Panc1 (cell line): ENCODE data around the gene BMAL1.

Experiments
- POLR2AphosphoS5 ChIP-seq: IDR thresholded peaks from 2 replicates; pipeline ENCODE4 v1.6.1; 2012; ENCODE audit warnings: mild to moderate bottlenecking, low read depth, low read length, moderate library complexity
- SIN3A ChIP-seq: IDR thresholded peaks from 2 replicates; pipeline ENCODE4 v1.6.1; 2012; ENCODE audit warnings: low read depth, mild to moderate bottlenecking, low read length, moderate library complexity, borderline replicate concordance; ENCODE audit not compliant: insufficient read depth
- TF ChIP-seq, protein P1 (sequence below): fragments of 450-650 bp; IDR thresholded peaks from 2 replicates; pipeline ENCODE4 v1.5.1; 2017; ENCODE audit warnings: mild to moderate bottlenecking

DNA sequence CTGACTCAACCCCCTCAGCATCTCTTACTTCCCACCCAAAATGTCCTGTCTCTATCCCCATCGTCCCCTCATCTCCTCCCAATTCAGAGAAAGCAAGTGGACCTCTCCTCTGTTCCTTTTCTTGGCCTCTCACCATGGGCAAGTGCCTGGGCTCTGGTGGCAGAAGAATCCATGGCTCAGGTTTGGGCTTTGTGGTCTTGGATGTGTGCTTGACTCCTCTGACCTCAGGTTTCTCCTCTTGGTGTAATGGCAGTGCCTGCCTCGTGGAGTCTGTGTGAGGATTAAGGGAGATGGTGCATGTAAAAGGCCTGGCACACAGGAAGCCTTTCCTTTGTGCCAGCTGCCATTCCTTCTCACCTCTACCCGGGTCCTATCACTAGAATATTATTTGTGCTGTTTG lies 3.2 kb downstream of the BMAL1 start:
- TF ChIP-seq, protein P1, sequence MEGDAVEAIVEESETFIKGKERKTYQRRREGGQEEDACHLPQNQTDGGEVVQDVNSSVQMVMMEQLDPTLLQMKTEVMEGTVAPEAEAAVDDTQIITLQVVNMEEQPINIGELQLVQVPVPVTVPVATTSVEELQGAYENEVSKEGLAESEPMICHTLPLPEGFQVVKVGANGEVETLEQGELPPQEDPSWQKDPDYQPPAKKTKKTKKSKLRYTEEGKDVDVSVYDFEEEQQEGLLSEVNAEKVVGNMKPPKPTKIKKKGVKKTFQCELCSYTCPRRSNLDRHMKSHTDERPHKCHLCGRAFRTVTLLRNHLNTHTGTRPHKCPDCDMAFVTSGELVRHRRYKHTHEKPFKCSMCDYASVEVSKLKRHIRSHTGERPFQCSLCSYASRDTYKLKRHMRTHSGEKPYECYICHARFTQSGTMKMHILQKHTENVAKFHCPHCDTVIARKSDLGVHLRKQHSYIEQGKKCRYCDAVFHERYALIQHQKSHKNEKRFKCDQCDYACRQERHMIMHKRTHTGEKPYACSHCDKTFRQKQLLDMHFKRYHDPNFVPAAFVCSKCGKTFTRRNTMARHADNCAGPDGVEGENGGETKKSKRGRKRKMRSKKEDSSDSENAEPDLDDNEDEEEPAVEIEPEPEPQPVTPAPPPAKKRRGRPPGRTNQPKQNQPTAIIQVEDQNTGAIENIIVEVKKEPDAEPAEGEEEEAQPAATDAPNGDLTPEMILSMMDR, result no peak
- TF ChIP-seq SIN3A (no peak), POLR2AphosphoS5 (no peak)
